ENCODE data around the gene TUBB. TPM values are rescaled to one million over a fixed set of nuclear protein-coding genes. Genes with fewer than 3 reads are reported as not detected.

TUBB gene
- total RNA-seq, 6 experiments from 2014 or later: 1,052 to 1,712 (median 1,589) TPM

DNA sequence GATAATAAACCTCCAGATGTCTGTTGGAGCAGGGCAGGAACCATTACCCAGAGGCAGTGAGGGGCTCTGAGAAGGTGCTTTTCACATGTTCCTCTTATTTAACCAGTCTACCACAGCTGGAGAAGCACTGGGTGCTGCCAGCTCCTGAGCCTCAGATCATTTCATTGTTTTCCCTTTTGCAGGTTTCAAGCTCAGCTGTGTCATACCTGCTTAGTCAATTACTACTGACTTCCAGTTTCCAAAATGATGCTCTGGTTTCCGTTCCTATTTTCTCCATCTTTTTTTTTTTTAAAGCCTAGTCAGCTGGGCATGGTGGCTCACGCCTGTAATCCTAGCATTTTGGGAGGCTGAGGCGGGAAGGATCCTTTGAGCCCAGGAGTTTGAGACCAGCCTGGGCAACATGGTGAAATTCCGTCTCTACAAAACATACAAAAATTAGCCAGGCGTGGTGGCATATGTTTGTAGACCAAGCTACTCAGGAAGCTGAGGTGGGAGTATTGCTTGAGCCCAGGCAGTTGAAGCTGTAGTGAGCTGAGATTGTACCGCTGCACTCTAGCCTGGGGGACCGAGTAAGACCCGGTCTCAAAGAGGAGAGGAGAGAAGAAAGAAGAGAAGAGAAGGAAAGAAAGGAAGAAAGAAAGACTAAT, 15.6 kb downstream of the TUBB start:
- TF ChIP-seq, protein P1, sequence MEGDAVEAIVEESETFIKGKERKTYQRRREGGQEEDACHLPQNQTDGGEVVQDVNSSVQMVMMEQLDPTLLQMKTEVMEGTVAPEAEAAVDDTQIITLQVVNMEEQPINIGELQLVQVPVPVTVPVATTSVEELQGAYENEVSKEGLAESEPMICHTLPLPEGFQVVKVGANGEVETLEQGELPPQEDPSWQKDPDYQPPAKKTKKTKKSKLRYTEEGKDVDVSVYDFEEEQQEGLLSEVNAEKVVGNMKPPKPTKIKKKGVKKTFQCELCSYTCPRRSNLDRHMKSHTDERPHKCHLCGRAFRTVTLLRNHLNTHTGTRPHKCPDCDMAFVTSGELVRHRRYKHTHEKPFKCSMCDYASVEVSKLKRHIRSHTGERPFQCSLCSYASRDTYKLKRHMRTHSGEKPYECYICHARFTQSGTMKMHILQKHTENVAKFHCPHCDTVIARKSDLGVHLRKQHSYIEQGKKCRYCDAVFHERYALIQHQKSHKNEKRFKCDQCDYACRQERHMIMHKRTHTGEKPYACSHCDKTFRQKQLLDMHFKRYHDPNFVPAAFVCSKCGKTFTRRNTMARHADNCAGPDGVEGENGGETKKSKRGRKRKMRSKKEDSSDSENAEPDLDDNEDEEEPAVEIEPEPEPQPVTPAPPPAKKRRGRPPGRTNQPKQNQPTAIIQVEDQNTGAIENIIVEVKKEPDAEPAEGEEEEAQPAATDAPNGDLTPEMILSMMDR (IDR thresholded peaks at IDR 0.05): no peak
- Mint-ChIP-seq H3K4me1 (ENCODE audit: low read depth) (peaks cover 45% of the 10 kb centered on the region), H3K9me3 (no peaks in the 10 kb centered on the region), H3K27me3 (ENCODE audit: insufficient read depth) (peaks cover 11% of the 10 kb centered on the region), H3K36me3 (ENCODE audit: low read depth) (peaks cover 60% of the 10 kb centered on the region), H3K4me3 (no peak overlapping the region), H3K27ac (peak overlapping the region; percentile 3; the same call in 1 of the 2 replicates)
- no peak for DNase-seq

DNA sequence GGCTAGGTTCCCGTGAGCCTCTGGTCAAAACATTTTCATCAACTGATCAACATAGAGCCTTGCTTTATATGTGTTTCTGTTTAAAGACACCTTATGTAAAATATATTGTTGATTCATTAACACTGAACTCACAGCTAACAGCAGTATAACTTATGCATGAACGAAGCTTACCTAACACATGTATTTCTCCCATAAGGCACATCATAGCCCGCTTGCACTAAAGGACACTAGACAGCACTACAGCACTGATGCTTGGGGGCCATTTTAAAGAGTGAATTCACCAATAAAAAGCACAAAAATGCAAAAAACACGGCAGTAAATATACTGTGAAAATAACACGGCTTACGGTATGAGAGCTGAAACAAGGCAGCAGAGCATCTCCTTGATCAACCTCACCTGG, 18.4 kb downstream of the TUBB start:
- peaks cover 58% of the 10 kb centered on the region for H3K4me1 Mint-ChIP-seq (ENCODE audit: low read depth)
- DNase-seq: no peak
- H3K9me3 Mint-ChIP-seq: no peaks in the 10 kb centered on the region
- H3K36me3 Mint-ChIP-seq (ENCODE audit: low read depth): peaks cover 72% of the 10 kb centered on the region
- H3K4me3 Mint-ChIP-seq: peak overlapping the region; percentile 51
- TF ChIP-seq, protein P1 (IDR thresholded peaks at IDR 0.05): no peak
- H3K27me3 Mint-ChIP-seq (ENCODE audit: insufficient read depth): peaks cover 12% of the 10 kb centered on the region
- peak overlapping the region; percentile 43 for H3K27ac Mint-ChIP-seq

DNA sequence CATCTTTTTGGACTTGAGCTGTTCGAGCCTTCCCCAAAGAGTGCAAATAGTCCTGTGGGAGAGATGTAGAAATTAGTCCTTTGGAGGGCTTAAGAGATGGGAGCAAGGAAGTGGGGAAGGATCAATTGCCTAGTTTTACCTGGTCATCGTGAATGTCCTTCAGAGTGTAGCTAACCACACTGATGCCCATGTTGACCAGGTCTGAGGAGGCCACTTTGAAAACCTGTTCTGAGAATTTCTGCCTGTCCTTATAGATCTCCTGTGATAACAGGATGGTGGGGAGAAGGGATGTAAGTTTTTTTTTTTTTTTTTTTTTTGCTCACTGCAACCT, 20.4 kb downstream of the TUBB start:
- H3K4me1 Mint-ChIP-seq (ENCODE audit: low read depth): peaks cover 69% of the 10 kb centered on the region
- H3K27me3 Mint-ChIP-seq (ENCODE audit: insufficient read depth): peaks cover 15% of the 10 kb centered on the region
- no peak for DNase-seq
- TF ChIP-seq, protein P1 (IDR thresholded peaks at IDR 0.05): no peak
- H3K4me3 Mint-ChIP-seq: peak overlapping the region; percentile 94
- peak overlapping the region; percentile 93 for H3K27ac Mint-ChIP-seq
- peaks cover 70% of the 10 kb centered on the region for H3K36me3 Mint-ChIP-seq (ENCODE audit: low read depth)
- no peaks in the 10 kb centered on the region for H3K9me3 Mint-ChIP-seq

DNA sequence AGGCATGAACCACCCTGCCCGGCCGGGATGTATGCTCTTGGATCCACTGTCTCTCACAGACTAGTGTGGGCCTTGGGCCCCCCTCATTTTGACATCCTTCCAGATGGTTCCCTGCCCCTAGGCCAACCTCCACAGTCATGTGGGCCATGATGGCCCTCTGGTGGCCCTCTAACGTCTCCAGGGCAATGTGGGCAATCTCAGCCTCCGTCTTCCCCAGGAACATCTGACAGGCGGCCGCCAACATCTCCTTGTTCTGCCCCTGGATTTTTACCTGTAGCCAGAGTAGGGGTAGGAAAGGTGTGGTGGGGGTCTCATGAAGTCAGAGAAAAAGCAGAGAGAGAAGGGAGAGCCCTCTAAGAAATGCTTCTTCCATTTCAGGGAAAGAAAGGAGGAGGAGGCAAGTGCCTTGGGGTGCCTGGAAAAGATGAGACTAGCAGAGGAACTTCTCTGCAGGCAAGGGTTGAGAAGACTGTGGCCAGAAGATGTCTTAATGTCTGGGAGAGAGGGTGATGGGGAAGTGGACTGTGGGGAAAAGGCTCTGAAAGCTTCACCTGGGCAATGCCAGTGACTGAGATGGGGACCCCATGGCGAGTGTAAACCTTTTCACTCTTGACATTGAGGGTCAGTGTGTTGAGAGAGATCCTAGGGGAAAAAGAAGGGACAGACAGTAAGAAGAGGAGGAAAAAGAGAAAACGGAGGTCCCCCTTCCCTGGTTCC, 21.1 kb downstream of the TUBB start:
- Mint-ChIP-seq H3K27me3 (ENCODE audit: insufficient read depth) (peaks cover 15% of the 10 kb centered on the region), H3K27ac (peak overlapping the region; percentile 93), H3K36me3 (ENCODE audit: low read depth) (peaks cover 64% of the 10 kb centered on the region), H3K4me1 (ENCODE audit: low read depth) (peaks cover 66% of the 10 kb centered on the region), H3K9me3 (no peaks in the 10 kb centered on the region), H3K4me3 (peak overlapping the region; percentile 94)
- TF ChIP-seq, protein P1 (IDR thresholded peaks at IDR 0.05): peak; percentile 34
- no peak for DNase-seq

DNA sequence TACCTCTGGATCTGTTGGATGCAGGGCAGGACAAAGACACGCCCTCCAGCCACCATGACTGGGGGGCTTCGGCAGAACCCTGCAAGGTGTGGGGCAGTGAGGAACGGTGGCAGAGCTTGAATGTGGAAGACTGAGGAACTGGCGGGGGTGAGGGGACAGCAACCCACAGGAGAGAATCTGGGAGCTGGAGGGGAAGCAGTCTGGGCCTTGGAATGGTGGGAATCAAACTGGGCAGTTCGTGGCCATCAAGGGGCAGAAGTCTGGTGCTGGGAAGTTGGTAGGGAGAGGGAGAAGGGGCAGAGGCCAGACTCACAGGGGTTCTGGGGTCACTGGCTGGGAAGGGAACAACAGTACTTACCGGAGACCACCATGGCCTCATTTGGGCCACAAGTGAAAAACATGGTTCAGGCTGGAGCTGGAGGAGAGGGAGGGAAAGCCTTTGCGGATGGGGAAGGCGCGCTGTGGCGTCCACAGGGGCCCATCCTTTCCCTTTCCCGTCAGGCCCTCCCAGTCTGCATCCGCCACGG, 21.7 kb downstream of the TUBB start:
- no peak for DNase-seq
- Mint-ChIP-seq H3K4me1 (ENCODE audit: low read depth) (peaks cover 66% of the 10 kb centered on the region), H3K9me3 (no peaks in the 10 kb centered on the region), H3K27me3 (ENCODE audit: insufficient read depth) (peaks cover 11% of the 10 kb centered on the region), H3K4me3 (peak overlapping the region; percentile 94), H3K27ac (peak overlapping the region; percentile 93), H3K36me3 (ENCODE audit: low read depth) (peaks cover 61% of the 10 kb centered on the region)
- TF ChIP-seq, protein P1 (IDR thresholded peaks at IDR 0.05): no peak

Data from HFFc6 (cell line).